Spleen (tissue), 7 donors: ENCODE results near the gene OLFM1.

Experiments
- CTCF ChIP-seq, 11 experiments: fragments of 200-600 bp in 7 of 11; fragments of 450-650 bp in 4 of 11; sonication (generic) in 4 of 11; IDR thresholded peaks in 8 of 11; conservative IDR thresholded peaks in 3 of 11; 1 replicate in 7 of 11; 2 replicates in 4 of 11; pipeline versions ENCODE4 v1.4.0 to v1.8.0; 2016 to 2021; ENCODE audit warnings: antibody characterized with exemption in 11 of 11, inconsistent platforms in 4 of 11, mild to moderate bottlenecking in 1 of 11
- POLR2A ChIP-seq, 3 donors: fragments of 450-650 bp; IDR thresholded peaks; one replicate each; pipeline ENCODE4 v1.5.1; 2017; ENCODE audit warnings: antibody characterized with exemption in 3 of 3, mild to moderate bottlenecking in 1 of 3
- donor health status: DM: no; HTN: no; CAD: no; lungs with moderate emphysema.
- donor health status: DM: no; HTN: no; CAD: no.
- donor health status: DM: no; HTN: no; CAD: no.

DNA sequence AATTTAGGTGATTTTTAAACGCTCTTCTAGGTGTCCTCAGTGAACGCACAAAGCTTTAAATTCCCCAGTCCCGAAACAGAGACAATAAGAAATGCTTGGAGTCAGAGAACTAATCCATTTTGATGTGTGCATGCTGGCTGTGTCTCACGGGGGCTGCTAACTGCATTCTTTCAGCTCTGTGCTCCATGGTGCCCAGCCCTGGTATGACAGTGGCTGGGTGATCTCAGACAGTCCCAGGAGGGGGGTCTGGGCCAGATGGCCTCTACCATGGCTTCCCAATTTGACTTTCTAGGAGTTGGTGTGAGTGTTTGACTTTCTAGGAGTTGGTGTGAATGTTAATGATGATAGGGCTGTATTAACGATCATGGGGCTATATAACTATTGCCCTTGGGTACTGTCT is 12.1 kb downstream of the OLFM1 start:
- TF ChIP-seq CTCF (IDR thresholded peaks at IDR 0.05 in 8 of 11, conservative IDR thresholded peaks at IDR 0.05 in 3 of 11) (no peak), POLR2A (IDR thresholded peaks at IDR 0.05) (no peak)
